GM12874 (cell line): Measurements from ENCODE around the gene GHRL.

Source experiments
- TF ChIP-seq, protein P1 (sequence below): IDR thresholded peaks from 2 replicates; pipeline ENCODE4 v1.5.1; 2011; ENCODE audit warnings: low read depth, mild to moderate bottlenecking, control low read depth, low read length, moderate library complexity; ENCODE audit not compliant: insufficient read depth

GHRL gene

GRCh38 chr3:10337323-10338163 is 44.8 kb upstream of the GHRL start:
- TF ChIP-seq, protein P1, sequence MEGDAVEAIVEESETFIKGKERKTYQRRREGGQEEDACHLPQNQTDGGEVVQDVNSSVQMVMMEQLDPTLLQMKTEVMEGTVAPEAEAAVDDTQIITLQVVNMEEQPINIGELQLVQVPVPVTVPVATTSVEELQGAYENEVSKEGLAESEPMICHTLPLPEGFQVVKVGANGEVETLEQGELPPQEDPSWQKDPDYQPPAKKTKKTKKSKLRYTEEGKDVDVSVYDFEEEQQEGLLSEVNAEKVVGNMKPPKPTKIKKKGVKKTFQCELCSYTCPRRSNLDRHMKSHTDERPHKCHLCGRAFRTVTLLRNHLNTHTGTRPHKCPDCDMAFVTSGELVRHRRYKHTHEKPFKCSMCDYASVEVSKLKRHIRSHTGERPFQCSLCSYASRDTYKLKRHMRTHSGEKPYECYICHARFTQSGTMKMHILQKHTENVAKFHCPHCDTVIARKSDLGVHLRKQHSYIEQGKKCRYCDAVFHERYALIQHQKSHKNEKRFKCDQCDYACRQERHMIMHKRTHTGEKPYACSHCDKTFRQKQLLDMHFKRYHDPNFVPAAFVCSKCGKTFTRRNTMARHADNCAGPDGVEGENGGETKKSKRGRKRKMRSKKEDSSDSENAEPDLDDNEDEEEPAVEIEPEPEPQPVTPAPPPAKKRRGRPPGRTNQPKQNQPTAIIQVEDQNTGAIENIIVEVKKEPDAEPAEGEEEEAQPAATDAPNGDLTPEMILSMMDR: no peak

DNA sequence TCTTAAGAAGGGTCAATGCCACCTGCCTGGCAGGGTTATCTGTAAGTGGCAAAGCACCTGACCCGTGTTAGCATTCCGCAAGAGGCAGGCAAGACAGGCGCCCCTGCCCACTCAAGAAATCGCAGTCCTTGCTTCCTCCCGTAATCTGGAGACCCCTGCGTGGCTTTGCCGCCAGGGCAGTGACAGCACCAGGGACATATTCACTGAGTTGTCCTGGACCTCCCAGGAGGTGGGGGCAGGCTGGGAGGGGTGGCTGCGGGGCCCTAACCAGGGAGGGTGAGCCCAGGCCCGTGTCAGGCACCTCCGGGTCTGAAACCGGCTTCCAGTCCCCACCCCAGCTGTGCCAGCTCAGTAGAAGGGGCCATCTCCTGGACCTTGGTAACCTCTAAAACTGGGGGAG is 44.0 kb upstream of the GHRL start:
- TF ChIP-seq, protein P1: no peak

GRCh38 chr3:10335871-10336622 is 43.3 kb upstream of the GHRL start:
- TF ChIP-seq, protein P1: no peak

- TF ChIP-seq, protein P1: no peak
Measured at GRCh38 chr3:10335190-10335738, 42.5 kb upstream of the GHRL start.

DNA sequence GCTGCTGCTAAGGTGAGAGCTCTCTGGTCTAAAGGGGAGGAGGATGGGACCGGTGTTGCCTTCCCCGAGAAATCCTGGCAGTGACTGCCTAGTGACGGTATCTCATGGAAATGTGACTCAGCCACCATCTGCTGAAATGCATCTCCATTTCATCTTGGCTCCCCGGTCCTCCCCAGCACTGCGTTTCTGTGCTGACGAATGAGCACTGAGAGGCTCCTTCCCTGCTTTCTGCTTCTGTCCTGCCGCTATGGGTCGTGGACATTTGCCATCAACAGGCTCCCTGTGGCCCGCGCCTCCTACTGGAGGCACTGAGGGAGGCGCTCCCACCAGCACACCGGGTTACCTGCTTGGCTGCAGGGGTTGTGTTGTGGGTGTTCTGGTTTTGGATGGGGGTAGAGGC is 41.7 kb upstream of the GHRL start:
- TF ChIP-seq, protein P1: no peak

- TF ChIP-seq, protein P1: no peak
Measured at GRCh38 chr3:10334042-10334441, 41.3 kb upstream of the GHRL start.

GRCh38 chr3:10333349-10333650 is 40.6 kb upstream of the GHRL start:
- TF ChIP-seq, protein P1: no peak
